ENCODE data around the gene ZBTB5.
"Not testable (repeated sequence)": the region's sequence is repeated elsewhere in the genome, so short reads cannot be mapped to it uniquely, and the experiment has no call there.

Gene ZBTB5

GRCh38 chr9:37476930-37477329 lies 11.7 kb upstream of the ZBTB5 start:
- no peak overlapping the region for H3K9ac ChIP-seq (ENCODE audit: insufficient read length)
- DNase-seq (ENCODE audit: low read depth, low spot score): no peak
- H3K4me3 ChIP-seq: no peak overlapping the region
- H3K27ac ChIP-seq: no peak overlapping the region
- no peaks in the 10 kb centered on the region for H3K36me3 ChIP-seq (ENCODE audit: insufficient read depth, low read length)
- no peak for TF ChIP-seq EZH2 (IDR thresholded peaks at IDR 0.05)
- no peak for TF ChIP-seq FOXP2 (optimal IDR thresholded peaks at IDR 0.05; ENCODE audit: control extremely low read depth, extremely low read length, insufficient read depth)
- no peak for TF ChIP-seq POLR2AphosphoS5 (IDR thresholded peaks at IDR 0.05; ENCODE audit: borderline replicate concordance, low read depth, low read length)
- H3K9me3 ChIP-seq (ENCODE audit: low read depth, low read length): peaks cover 3% of the 10 kb centered on the region; the same call in 1 of the 2 replicates

DNA sequence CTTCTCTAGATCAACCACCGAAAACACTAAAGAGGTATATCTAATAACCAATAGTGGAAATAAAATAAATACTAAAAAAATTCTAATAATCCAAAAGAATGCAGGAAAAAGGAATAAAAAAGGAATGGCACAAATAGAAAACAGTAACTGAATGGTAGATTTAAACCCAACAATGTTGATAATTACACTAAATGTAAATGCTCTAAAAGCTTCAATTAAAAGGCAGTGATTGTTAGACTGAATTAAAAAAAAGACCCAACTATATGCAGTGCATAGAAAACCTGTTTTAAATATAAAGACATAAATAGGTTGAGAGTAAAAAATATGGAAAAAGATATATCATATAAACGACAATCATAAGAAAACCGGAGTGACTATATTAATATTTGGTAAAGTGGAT lies 9.2 kb upstream of the ZBTB5 start:
- H3K4me3 ChIP-seq: no peak overlapping the region
- no peaks in the 10 kb centered on the region for H3K36me3 ChIP-seq (ENCODE audit: insufficient read depth, low read length)
- no peak for TF ChIP-seq FOXP2 (optimal IDR thresholded peaks at IDR 0.05; ENCODE audit: control extremely low read depth, extremely low read length, insufficient read depth)
- no peak for TF ChIP-seq POLR2AphosphoS5 (IDR thresholded peaks at IDR 0.05; ENCODE audit: borderline replicate concordance, low read depth, low read length)
- TF ChIP-seq EZH2 (IDR thresholded peaks at IDR 0.05): no peak
- H3K27ac ChIP-seq: no peak overlapping the region
- H3K9ac ChIP-seq (ENCODE audit: insufficient read length): no peak overlapping the region
- peaks cover 3% of the 10 kb centered on the region; the same call in 1 of the 2 replicates for H3K9me3 ChIP-seq (ENCODE audit: low read depth, low read length)
- no peak for DNase-seq (ENCODE audit: low read depth, low spot score)

DNA sequence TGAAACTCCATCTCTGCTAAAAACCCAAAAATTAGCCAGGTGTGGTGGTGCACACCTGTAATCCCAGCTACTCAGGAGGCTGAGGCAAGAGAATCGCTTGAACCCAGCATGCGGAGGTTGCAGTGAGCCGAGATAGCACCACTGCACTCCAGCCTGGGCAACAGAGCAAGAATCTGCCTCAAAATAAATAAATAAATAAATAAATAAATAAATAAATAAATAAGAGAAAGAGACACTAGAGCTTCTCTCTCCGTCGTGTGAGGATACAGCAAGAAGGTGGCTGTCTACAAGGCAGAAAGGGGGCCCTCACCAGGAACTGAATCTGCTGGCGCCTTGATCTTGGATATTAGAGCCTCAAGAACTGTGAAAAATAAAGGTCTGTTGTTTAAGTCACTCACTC lies 8.7 kb upstream of the ZBTB5 start:
- not testable (repeated sequence) for H3K4me3 ChIP-seq; H3K36me3 ChIP-seq (ENCODE audit: insufficient read depth, low read length); H3K27ac ChIP-seq

GRCh38 chr9:37471942-37472684 lies 6.9 kb upstream of the ZBTB5 start:
- no peak for TF ChIP-seq POLR2AphosphoS5 (IDR thresholded peaks at IDR 0.05; ENCODE audit: borderline replicate concordance, low read depth, low read length)
- no peak for TF ChIP-seq EZH2 (IDR thresholded peaks at IDR 0.05)

More for the DNA sequence above, 8.7 kb upstream of the ZBTB5 start:
- H3K9me3 ChIP-seq (ENCODE audit: low read depth, low read length); DNase-seq (ENCODE audit: low read depth, low spot score); H3K9ac ChIP-seq (ENCODE audit: insufficient read length): not testable (repeated sequence)

DNA sequence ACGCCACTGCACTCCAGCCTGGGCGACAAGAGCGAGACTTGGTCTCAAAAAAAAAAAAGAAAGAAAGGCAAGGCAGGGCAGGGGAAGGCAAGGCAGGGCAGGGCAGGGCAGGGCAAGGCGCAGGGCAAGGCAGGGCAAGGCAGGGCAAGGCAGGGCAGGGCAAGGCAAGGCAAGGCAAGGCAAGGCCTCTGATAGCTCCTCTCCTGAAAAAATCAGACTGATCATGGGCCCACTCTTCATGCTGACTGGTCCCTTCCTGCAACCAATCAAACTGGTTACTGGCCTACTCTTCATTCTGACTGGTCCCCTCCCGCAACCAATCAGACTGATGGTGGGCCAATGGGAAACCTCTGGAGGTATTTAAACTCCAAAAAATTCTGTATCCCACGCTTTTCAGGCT lies 3.4 kb upstream of the ZBTB5 start:
- no peak for DNase-seq (ENCODE audit: low read depth, low spot score)
- H3K9ac ChIP-seq (ENCODE audit: insufficient read length): no peak overlapping the region
- H3K36me3 ChIP-seq (ENCODE audit: insufficient read depth, low read length): no peaks in the 10 kb centered on the region; the same call in 1 of the 2 replicates
- no peak overlapping the region for H3K27ac ChIP-seq
- TF ChIP-seq FOXP2 (optimal IDR thresholded peaks at IDR 0.05; ENCODE audit: control extremely low read depth, extremely low read length, insufficient read depth) (no peak), POLR2AphosphoS5 (IDR thresholded peaks at IDR 0.05; ENCODE audit: borderline replicate concordance, low read depth, low read length) (no peak), EZH2 (IDR thresholded peaks at IDR 0.05) (no peak)
- H3K4me3 ChIP-seq: no peak overlapping the region
- no peaks in the 10 kb centered on the region for H3K9me3 ChIP-seq (ENCODE audit: low read depth, low read length)

More at GRCh38 chr9:37471942-37472684, 6.9 kb upstream of the ZBTB5 start:
- peak overlapping the region; percentile 96 for H3K27ac ChIP-seq
- H3K36me3 ChIP-seq (ENCODE audit: insufficient read depth, low read length): no peaks in the 10 kb centered on the region
- H3K4me3 ChIP-seq: peak overlapping the region; percentile 58
- peaks cover 3% of the 10 kb centered on the region; the same call in 1 of the 2 replicates for H3K9me3 ChIP-seq (ENCODE audit: low read depth, low read length)
- H3K9ac ChIP-seq (ENCODE audit: insufficient read length): peak overlapping the region; percentile 58
- DNase-seq (ENCODE audit: low read depth, low spot score): peak; percentile 81

DNA sequence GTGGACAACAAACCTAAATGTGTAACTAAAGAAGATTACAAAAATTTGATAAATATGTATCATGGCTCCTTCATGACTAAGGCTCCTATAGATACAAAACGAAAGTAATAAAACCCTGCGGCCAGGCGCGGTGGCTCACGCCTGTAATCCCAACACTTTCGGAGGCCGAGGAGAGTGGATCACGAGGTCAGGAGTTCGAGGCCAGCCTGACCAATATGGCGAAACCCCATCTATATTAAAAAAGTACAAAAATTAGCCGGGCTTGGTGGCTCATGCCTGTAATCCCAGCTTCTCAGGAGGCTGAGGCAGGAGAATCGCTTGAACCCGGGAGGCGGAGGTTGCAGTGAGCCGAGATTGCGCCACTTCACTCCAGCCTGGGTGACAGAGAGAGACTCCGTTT lies 2.3 kb upstream of the ZBTB5 start:
- not testable (repeated sequence) for H3K9me3 ChIP-seq (ENCODE audit: low read depth, low read length); H3K4me3 ChIP-seq; H3K9ac ChIP-seq (ENCODE audit: insufficient read length); DNase-seq (ENCODE audit: low read depth, low spot score); H3K36me3 ChIP-seq (ENCODE audit: insufficient read depth, low read length); H3K27ac ChIP-seq

GRCh38 chr9:37466037-37466709 lies 923 bp upstream of the ZBTB5 start:
- no peak for DNase-seq (ENCODE audit: low read depth, low spot score)
- no peak for TF ChIP-seq EZH2 (IDR thresholded peaks at IDR 0.05)
- TF ChIP-seq POLR2AphosphoS5 (IDR thresholded peaks at IDR 0.05; ENCODE audit: borderline replicate concordance, low read depth, low read length): no peak
- no peak for TF ChIP-seq FOXP2 (optimal IDR thresholded peaks at IDR 0.05; ENCODE audit: control extremely low read depth, extremely low read length, insufficient read depth)

GRCh38 chr9:37464426-37465248 lies 613 bp downstream of the ZBTB5 start:
- Histone ChIP-seq H3K4me3 (peak overlapping the region; percentile 93), H3K9me3 (ENCODE audit: low read depth, low read length) (no peaks in the 10 kb centered on the region), H3K27ac (peak overlapping the region; percentile 93), H3K9ac (ENCODE audit: insufficient read length) (peak overlapping the region; percentile 84), H3K36me3 (ENCODE audit: insufficient read depth, low read length) (peaks cover 2% of the 10 kb centered on the region; the same call in 1 of the 2 replicates)
- no peak for DNase-seq (ENCODE audit: low read depth, low spot score)
- TF ChIP-seq FOXP2 (optimal IDR thresholded peaks at IDR 0.05; ENCODE audit: control extremely low read depth, extremely low read length, insufficient read depth) (no peak), POLR2AphosphoS5 (IDR thresholded peaks at IDR 0.05; ENCODE audit: borderline replicate concordance, low read depth, low read length) (no peak; the same call in none of the 2 replicates)

More at GRCh38 chr9:37466037-37466709, 923 bp upstream of the ZBTB5 start:
- H3K9ac ChIP-seq (ENCODE audit: insufficient read length): peak overlapping the region; percentile 96
- no peaks in the 10 kb centered on the region for H3K9me3 ChIP-seq (ENCODE audit: low read depth, low read length)
- peak overlapping the region; percentile 93 for H3K4me3 ChIP-seq
- peaks cover 2% of the 10 kb centered on the region; the same call in 1 of the 2 replicates for H3K36me3 ChIP-seq (ENCODE audit: insufficient read depth, low read length)
- H3K27ac ChIP-seq: peak overlapping the region; percentile 95

Data from SK-N-MC (cell line).